SK-N-MC (cell line): ENCODE results near the gene EPB41L1.

Experiments used
- EZH2 ChIP-seq: fragments of 200-600 bp; sonication (generic); IDR thresholded peaks from one replicate; pipeline ENCODE4 v1.6.1; 2017; ENCODE audit warnings: antibody characterized with exemption
- POLR2AphosphoS5 ChIP-seq: IDR thresholded peaks from 2 replicates; pipeline ENCODE4 v1.6.1; 2012; ENCODE audit warnings: mild to moderate bottlenecking, low read depth, low read length, borderline replicate concordance

DNA sequence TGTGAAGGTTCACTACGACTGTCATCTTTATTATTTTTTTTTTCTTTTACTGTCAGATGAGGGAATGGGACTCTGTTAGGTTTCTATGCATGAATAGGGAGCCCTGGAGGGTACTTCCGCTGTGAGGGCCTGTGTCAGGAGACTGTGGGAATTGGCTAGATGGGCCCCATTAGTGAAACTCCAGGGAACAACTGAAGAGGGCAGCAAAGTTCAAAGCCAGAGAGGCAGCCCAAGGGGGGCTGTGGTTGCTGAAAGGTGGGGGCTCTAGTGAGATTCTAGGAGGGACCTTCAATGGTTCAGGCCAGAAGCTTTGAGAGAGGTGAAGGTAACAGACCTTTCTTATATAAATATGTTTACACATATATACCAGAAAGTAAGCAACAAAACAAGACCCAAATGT, 13.2 kb upstream of the EPB41L1 start:
- TF ChIP-seq EZH2 (no peak), POLR2AphosphoS5 (no peak)
